H1 (cell line): ENCODE results near the gene FA2H. TPM values are rescaled to one million over a fixed set of nuclear protein-coding genes. Genes with fewer than 3 reads are reported as not detected.

ENCODE experiments used
- CTCF ChIA-PET: fragments of 300-600 bp; sonication (Branson Sonifier 250); formaldehyde crosslinking; loops from one replicate; lab custom pipeline; 2021; ENCODE audit not compliant: partially characterized antibody; lab: Charles Lee
- POLR2A ChIA-PET: fragments of 300-600 bp; sonication (Branson Sonifier 250); formaldehyde crosslinking; loops from one replicate; lab custom pipeline; 2021; ENCODE audit warnings: inconsistent platforms; ENCODE audit not compliant: partially characterized antibody; lab: Charles Lee
- DNase-seq, 2 experiments: peaks; one replicate each; pipeline versions ENCODE4 v3.0.0 to v3.0.0-alpha.2; 2010 to 2022; ENCODE audit warnings: low spot score in 2 of 2, low read depth in 1 of 2, mixed read lengths in 1 of 2
- FAIRE-seq: peaks from 2 replicates; lab custom pipeline; 2011; peaks lifted over from hg19 to GRCh38; lab: Jason Lieb, UNC
- H2AFZ ChIP-seq: 2 replicates; pipeline ENCODE4 v1.8.1; 2012; ENCODE audit warnings: low read length, inconsistent platforms
- H2AK5ac ChIP-seq: 2 replicates; pipeline ENCODE4 v1.6.1; 2013; ENCODE audit warnings: low read depth, low read length
- H2BK120ac ChIP-seq: replicated peaks from 2 replicates; pipeline ENCODE3; 2013; ENCODE audit warnings: low read depth, low read length, inconsistent platforms
- H2BK12ac ChIP-seq: 2 replicates; pipeline ENCODE4 v1.6.1; 2013; ENCODE audit warnings: low read depth, low read length
- H2BK15ac ChIP-seq: 2 replicates; pipeline ENCODE4 v1.6.1; 2013; ENCODE audit warnings: low read length
- H2BK20ac ChIP-seq: 2 replicates; pipeline ENCODE4 v1.6.1; 2013; ENCODE audit warnings: low read length
- H2BK5ac ChIP-seq: 2 replicates; pipeline ENCODE4 v1.6.1; 2013; ENCODE audit warnings: low read depth, low read length
- H3K14ac ChIP-seq: 2 replicates; pipeline ENCODE4 v1.6.1; 2013; ENCODE audit warnings: inconsistent platforms; ENCODE audit not compliant: insufficient read length
- H3K18ac ChIP-seq: 2 replicates; pipeline ENCODE4 v1.6.1; 2013; ENCODE audit warnings: low read length; ENCODE audit errors: extremely low read depth
- H3K23ac ChIP-seq: 2 replicates; pipeline ENCODE4 v1.6.1; 2013; ENCODE audit warnings: inconsistent platforms; ENCODE audit not compliant: insufficient read length
- H3K23me2 ChIP-seq: 2 replicates; pipeline ENCODE4 v1.6.1; 2013; ENCODE audit warnings: low read depth, low read length
- H3K27ac ChIP-seq: 2 replicates; pipeline ENCODE4 v1.6.1; 2011; ENCODE audit warnings: low read depth, low read length, inconsistent platforms
- H3K27me3 ChIP-seq, 4 experiments: replicated peaks in 1 of 4; 1 replicate in 1 of 4; 2 replicates in 3 of 4; pipeline versions ENCODE4 v1.6.1 to v1.8.1; 2011 to 2013; ENCODE audit warnings: low read length in 3 of 4, mild to moderate bottlenecking in 3 of 4, inconsistent platforms in 2 of 4, mixed read lengths in 2 of 4, moderate library complexity in 1 of 4; ENCODE audit not compliant: control insufficient read depth in 3 of 4, insufficient read depth in 3 of 4; ENCODE audit errors: extremely low read depth in 1 of 4
- H3K36me3 ChIP-seq, 4 experiments: 2 replicates each; pipeline versions ENCODE4 v1.6.1 to v1.8.1; 2011 to 2013; ENCODE audit warnings: mild to moderate bottlenecking in 4 of 4, low read length in 3 of 4, moderate library complexity in 2 of 4, control low read depth in 1 of 4, inconsistent platforms in 1 of 4; ENCODE audit not compliant: insufficient read depth in 4 of 4, control insufficient read depth in 2 of 4
- H3K4ac ChIP-seq: replicated peaks from 2 replicates; pipeline ENCODE3; 2013; ENCODE audit warnings: low read length, low read depth, mixed read lengths, inconsistent platforms; ENCODE audit not compliant: insufficient read length
- H3K4me1 ChIP-seq, 4 experiments: replicated peaks in 1 of 4; 1 replicate in 1 of 4; 2 replicates in 3 of 4; pipeline versions ENCODE4 v1.6.1 to v1.8.1; 2011 to 2013; ENCODE audit warnings: low read length in 3 of 4, inconsistent platforms in 2 of 4, mixed read lengths in 1 of 4; ENCODE audit not compliant: insufficient read depth in 4 of 4, control insufficient read depth in 3 of 4
- H3K4me2 ChIP-seq, 2 experiments: 2 replicates each; pipeline versions ENCODE4 v1.6.1 to v1.8.1; 2011 to 2013; ENCODE audit warnings: low read depth in 2 of 2, low read length in 2 of 2, control low read depth in 1 of 2, inconsistent platforms in 1 of 2, mild to moderate bottlenecking in 1 of 2; ENCODE audit not compliant: insufficient read depth in 1 of 2
- H3K4me3 ChIP-seq, 4 experiments: fragments of 200-600, 300-600 bp in 1 of 4; sonication (generic), shearing (Covaris generic), sonication (Bioruptor Twin) in 1 of 4; 2 replicates each; pipeline versions ENCODE4 v1.5.1 to v1.8.1; 2011 to 2016; ENCODE audit warnings: low read length in 4 of 4, low read depth in 3 of 4, control low read depth in 2 of 4, inconsistent platforms in 2 of 4, mild to moderate bottlenecking in 2 of 4, mixed read lengths in 1 of 4, moderate library complexity in 1 of 4; ENCODE audit not compliant: insufficient read depth in 2 of 4; ENCODE audit errors: extremely low read depth in 1 of 4
- H3K56ac ChIP-seq: replicated peaks from 2 replicates; pipeline ENCODE3; 2013; ENCODE audit warnings: low read depth, mild to moderate bottlenecking, mixed read lengths, low read length, inconsistent platforms; ENCODE audit not compliant: insufficient read length
- H3K79me1 ChIP-seq: 2 replicates; pipeline ENCODE4 v1.6.1; 2013; ENCODE audit warnings: low read depth, low read length, control low read depth
- H3K79me2 ChIP-seq, 2 experiments: 2 replicates each; pipeline versions ENCODE4 v1.6.1 to v1.8.1; 2012 to 2013; ENCODE audit warnings: low read length in 2 of 2, mild to moderate bottlenecking in 2 of 2, inconsistent platforms in 1 of 2; ENCODE audit not compliant: insufficient read depth in 2 of 2, control insufficient read depth in 1 of 2
- H3K9ac ChIP-seq, 4 experiments: replicated peaks in 1 of 4; 1 replicate in 1 of 4; 2 replicates in 3 of 4; pipeline versions ENCODE4 v1.6.1 to v1.8.1; 2011 to 2013; ENCODE audit warnings: low read depth in 3 of 4, low read length in 3 of 4, control low read depth in 2 of 4, mild to moderate bottlenecking in 2 of 4, moderate library complexity in 2 of 4, inconsistent platforms in 1 of 4; ENCODE audit errors: extremely low read depth in 1 of 4
- H3K9me3 ChIP-seq, 2 experiments: 2 replicates each; pipeline versions ENCODE4 v1.6.1 to v1.8.1; 2012 to 2013; ENCODE audit warnings: mild to moderate bottlenecking in 2 of 2, moderate library complexity in 2 of 2, control low read depth in 1 of 2, inconsistent platforms in 1 of 2, low read depth in 1 of 2, low read length in 1 of 2, mixed read lengths in 1 of 2; ENCODE audit not compliant: insufficient read depth in 2 of 2
- H4K20me1 ChIP-seq, 2 experiments: replicated peaks in 1 of 2; 2 replicates each; pipeline versions ENCODE3 to v1.8.1; 2011 to 2013; ENCODE audit warnings: inconsistent platforms in 2 of 2, low read length in 2 of 2, mild to moderate bottlenecking in 1 of 2; ENCODE audit not compliant: insufficient read depth in 2 of 2, control insufficient read depth in 1 of 2
- H4K5ac ChIP-seq: 2 replicates; pipeline ENCODE4 v1.6.1; 2013; ENCODE audit warnings: low read length, low read depth, mixed read lengths, inconsistent platforms; ENCODE audit not compliant: insufficient read length
- H4K8ac ChIP-seq: 2 replicates; pipeline ENCODE4 v1.8.0; 2013; ENCODE audit warnings: mild to moderate bottlenecking, moderate library complexity, low read length, inconsistent platforms; ENCODE audit not compliant: insufficient read depth; ENCODE audit errors: extremely low read depth
- H4K91ac ChIP-seq: replicated peaks from 2 replicates; pipeline ENCODE3; 2013; ENCODE audit warnings: low read length, mixed read lengths, inconsistent platforms; ENCODE audit not compliant: insufficient read length
- ASH2L ChIP-seq: fragments of 200-600, 300-600 bp; sonication (generic); IDR thresholded peaks from one replicate; pipeline ENCODE4 v1.7.1; 2017; ENCODE audit warnings: low read length
- EZH2 ChIP-seq: fragments of 200-600 bp; sonication (generic); IDR thresholded peaks from 2 replicates; pipeline ENCODE4 v1.7.1; 2012; ENCODE audit warnings: low read depth, mild to moderate bottlenecking, moderate library complexity, low read length, inconsistent platforms; ENCODE audit not compliant: severe bottlenecking
- FOSL1 ChIP-seq: IDR thresholded peaks from 2 replicates; pipeline ENCODE4 v1.6.1; 2011; ENCODE audit warnings: mild to moderate bottlenecking, low read depth, low read length, moderate library complexity; ENCODE audit not compliant: insufficient read depth
- GABPA ChIP-seq: IDR thresholded peaks from 2 replicates; pipeline ENCODE4 v1.6.1; 2011; ENCODE audit warnings: mild to moderate bottlenecking, low read length, moderate library complexity, borderline replicate concordance; ENCODE audit not compliant: insufficient read depth
- HDAC2 ChIP-seq, 2 experiments: fragments of 300-600 bp in 1 of 2; sonication (generic) in 1 of 2; IDR thresholded peaks; 2 replicates each; pipeline ENCODE4 v1.6.1; 2011 to 2012; ENCODE audit warnings: low read depth in 2 of 2, low read length in 2 of 2, mild to moderate bottlenecking in 2 of 2, moderate library complexity in 2 of 2, borderline replicate concordance in 1 of 2, inconsistent platforms in 1 of 2
- MAFK ChIP-seq: IDR thresholded peaks from 2 replicates; pipeline ENCODE4 v1.6.1; 2012; ENCODE audit warnings: low read depth, mild to moderate bottlenecking, improper control_type of control experiment, low read length
- POU5F1 ChIP-seq: IDR thresholded peaks from 2 replicates; pipeline ENCODE4 v1.6.1; 2011; ENCODE audit warnings: low read depth, mild to moderate bottlenecking, low read length, moderate library complexity
- SAP30 ChIP-seq: fragments of 300-600 bp; sonication (generic); IDR thresholded peaks from 2 replicates; pipeline ENCODE4 v1.7.1; 2012; ENCODE audit warnings: low read length, moderate library complexity, mild to moderate bottlenecking, inconsistent platforms; ENCODE audit not compliant: insufficient read depth, insufficient replicate concordance
- SUZ12 ChIP-seq: fragments of 200-600 bp; sonication (generic); IDR thresholded peaks from 2 replicates; pipeline ENCODE4 v1.6.1; 2012; ENCODE audit warnings: mild to moderate bottlenecking, inconsistent platforms, low read length, moderate library complexity, mixed read lengths
- TAF1 ChIP-seq: IDR thresholded peaks from 2 replicates; pipeline ENCODE4 v1.6.1; 2011; ENCODE audit warnings: mild to moderate bottlenecking, low read depth, low read length
- TCF12 ChIP-seq: IDR thresholded peaks from 2 replicates; pipeline ENCODE4 v1.6.1; 2011; ENCODE audit warnings: low read depth, mild to moderate bottlenecking, low read length
- TEAD4 ChIP-seq: IDR thresholded peaks from 2 replicates; pipeline ENCODE4 v1.6.1; 2012; ENCODE audit warnings: low read depth, low read length, inconsistent platforms, mixed read lengths
- WGBS, 2 experiments: shearing (Covaris generic) in 1 of 2; methylation state at CpG; one replicate each; pipeline versions ENCODE4 v1.1.6 to v1.1.7; 2013 to 2015; ENCODE audit warnings: low lambda C conversion rate in 2 of 2, mixed read lengths in 2 of 2, inconsistent platforms in 1 of 2, low coverage in 1 of 2, missing lambda C conversion rate in 1 of 2; ENCODE audit not compliant: insufficient replicate concordance in 2 of 2, insufficient coverage in 1 of 2, insufficient read length in 1 of 2; ENCODE audit errors: extremely low coverage in 1 of 2, missing lambda C conversion rate in 1 of 2; 5-methylcytosine and 5-hydroxymethylcytosine counted together
- polyA plus RNA-seq, 7 experiments: library from polyadenylated mRNA; depleted of rRNA in 3 of 7; stranded (reverse) in 5 of 7; unstranded in 2 of 7; fragments of >200 nt in 5 of 7; fragments of 200-250 nt in 2 of 7; gene quantifications; 1 replicate in 5 of 7; 2 replicates in 1 of 7; 4 replicates in 1 of 7; pipeline versions ENCODE4 v1.2.1 to v1.2.3, GENCODE V29; 2011 to 2013; ENCODE audit warnings: missing spikeins in 2 of 7, mixed read lengths in 2 of 7
- total RNA-seq: library from RNA; stranded (reverse); fragmentation: NEBNext Ultra II Directional; extraction: Animal tissue kit (Norgen Biotek cat#: 25700); gene quantifications from 2 replicates; pipeline ENCODE4 v1.2.1, GENCODE V29; 2021
- TF ChIP-seq, protein P1 (sequence below): IDR thresholded peaks from 2 replicates; pipeline ENCODE4 v1.6.1; 2012; ENCODE audit warnings: low read length, inconsistent platforms

The FA2H gene
- total and polyA plus RNA-seq, 2 of the 8 experiments (the other 6 are each of a cell fraction or from before 2014, with no cell fraction given): 2.1 to 2.5 TPM

- FAIRE-seq: no peak
- no peak overlapping the region for H3K27ac ChIP-seq
- TF ChIP-seq SUZ12 (no peak), POU5F1 (no peak), EZH2 (no peak), TAF1 (no peak), GABPA (no peak), ASH2L (no peak), TEAD4 (no peak), SAP30 (no peak), FOSL1 (no peak), TCF12 (no peak), HDAC2 (IDR thresholded peaks at IDR 0.05; ENCODE audit: borderline replicate concordance in 1 of 2, low read depth in 2 of 2, low read length in 2 of 2) (no peak), MAFK (no peak)
- TF ChIP-seq, protein P1, sequence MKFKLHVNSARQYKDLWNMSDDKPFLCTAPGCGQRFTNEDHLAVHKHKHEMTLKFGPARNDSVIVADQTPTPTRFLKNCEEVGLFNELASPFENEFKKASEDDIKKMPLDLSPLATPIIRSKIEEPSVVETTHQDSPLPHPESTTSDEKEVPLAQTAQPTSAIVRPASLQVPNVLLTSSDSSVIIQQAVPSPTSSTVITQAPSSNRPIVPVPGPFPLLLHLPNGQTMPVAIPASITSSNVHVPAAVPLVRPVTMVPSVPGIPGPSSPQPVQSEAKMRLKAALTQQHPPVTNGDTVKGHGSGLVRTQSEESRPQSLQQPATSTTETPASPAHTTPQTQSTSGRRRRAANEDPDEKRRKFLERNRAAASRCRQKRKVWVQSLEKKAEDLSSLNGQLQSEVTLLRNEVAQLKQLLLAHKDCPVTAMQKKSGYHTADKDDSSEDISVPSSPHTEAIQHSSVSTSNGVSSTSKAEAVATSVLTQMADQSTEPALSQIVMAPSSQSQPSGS: no peak
These were observed 15.8 kb downstream of the FA2H start for GRCh38 chr16:74758801-74759200.

More at GRCh38 chr16:74758801-74759200, 15.8 kb downstream of the FA2H start:
- Histone ChIP-seq H3K18ac (no peak overlapping the region), H3K56ac (no peak overlapping the region), H2BK15ac (no peak overlapping the region), H3K79me1 (no peaks in the 10 kb centered on the region), H4K8ac (no peak overlapping the region), H3K14ac (no peak overlapping the region), H4K5ac (no peak overlapping the region), H3K23ac (no peak overlapping the region), H4K91ac (no peak overlapping the region), H2AK5ac (no peak overlapping the region), H3K9ac (no peak overlapping the region), H3K4me1 (peaks cover 0 to 4% (median 0%) of the 10 kb centered on the region in 4 experiments; a peak in 1 of 7 replicates), H3K9me3 (no peaks in the 10 kb centered on the region), H3K27me3 (no peaks in the 10 kb centered on the region), H3K36me3 (no peaks in the 10 kb centered on the region), H3K4ac (no peak overlapping the region), H3K4me2 (no peak overlapping the region), H2BK12ac (no peak overlapping the region), H3K79me2 (no peaks in the 10 kb centered on the region), H2AFZ (no peak overlapping the region), H2BK20ac (no peak overlapping the region), H4K20me1 (no peaks in the 10 kb centered on the region), H2BK5ac (no peak overlapping the region), H3K23me2 (no peaks in the 10 kb centered on the region), H2BK120ac (no peak overlapping the region), H3K4me3 (no peak overlapping the region)
- WGBS, 2 experiments: 97% methylated on average over 4 of the region's 4 CpGs; no CpG with 5 or more reads in 1 of the 2 experiments
- no peak for DNase-seq
- ChIA-PET POLR2A (no interaction called here), CTCF (interaction anchor here (1.2 kb wide), 1 partner anchor 35 kb away, joined by 3 read pairs; no protein-coding TSS in a partner anchor)
